ENCODE results near the gene TTC27.

DNA sequence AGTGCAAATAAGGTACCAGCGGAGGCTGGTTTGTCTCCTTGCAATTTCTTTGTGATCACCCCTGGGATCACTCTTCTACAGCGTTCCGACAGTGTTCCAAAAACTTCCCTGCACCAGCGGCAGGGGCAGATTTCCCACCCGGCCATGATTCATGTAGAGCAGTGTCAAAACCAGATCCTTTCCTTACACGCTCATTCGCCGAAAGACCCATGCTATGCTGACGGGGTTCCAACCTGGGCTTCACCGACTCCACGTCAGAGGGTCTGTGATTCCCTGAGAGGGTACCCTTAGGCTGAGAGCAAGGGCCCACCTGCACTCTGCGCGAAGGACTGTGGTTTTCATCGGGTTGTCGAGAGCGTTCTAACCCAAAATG is 423 bp upstream of the TTC27 start:
- TF ChIP-seq, protein P1, sequence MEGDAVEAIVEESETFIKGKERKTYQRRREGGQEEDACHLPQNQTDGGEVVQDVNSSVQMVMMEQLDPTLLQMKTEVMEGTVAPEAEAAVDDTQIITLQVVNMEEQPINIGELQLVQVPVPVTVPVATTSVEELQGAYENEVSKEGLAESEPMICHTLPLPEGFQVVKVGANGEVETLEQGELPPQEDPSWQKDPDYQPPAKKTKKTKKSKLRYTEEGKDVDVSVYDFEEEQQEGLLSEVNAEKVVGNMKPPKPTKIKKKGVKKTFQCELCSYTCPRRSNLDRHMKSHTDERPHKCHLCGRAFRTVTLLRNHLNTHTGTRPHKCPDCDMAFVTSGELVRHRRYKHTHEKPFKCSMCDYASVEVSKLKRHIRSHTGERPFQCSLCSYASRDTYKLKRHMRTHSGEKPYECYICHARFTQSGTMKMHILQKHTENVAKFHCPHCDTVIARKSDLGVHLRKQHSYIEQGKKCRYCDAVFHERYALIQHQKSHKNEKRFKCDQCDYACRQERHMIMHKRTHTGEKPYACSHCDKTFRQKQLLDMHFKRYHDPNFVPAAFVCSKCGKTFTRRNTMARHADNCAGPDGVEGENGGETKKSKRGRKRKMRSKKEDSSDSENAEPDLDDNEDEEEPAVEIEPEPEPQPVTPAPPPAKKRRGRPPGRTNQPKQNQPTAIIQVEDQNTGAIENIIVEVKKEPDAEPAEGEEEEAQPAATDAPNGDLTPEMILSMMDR (conservative IDR thresholded peaks at IDR 0.05; ENCODE audit: low read length) = no peak
- TF ChIP-seq EZH2phosphoT487 (IDR thresholded peaks at IDR 0.05; ENCODE audit: borderline replicate concordance, low read depth, low read length) = no peak

Measured in OCI-LY7 (cell line).